ENCODE measurements around the gene NME7. TPM values are rescaled to one million over a fixed set of nuclear protein-coding genes. Genes with fewer than 3 reads are reported as not detected.
"Not testable (repeated sequence)": the region's sequence is repeated elsewhere in the genome, so short reads cannot be mapped to it uniquely, and the experiment has no call there.

The NME7 gene
- total RNA-seq, 2 experiments from 2014 or later, result 21.8 to 29.1 TPM

DNA sequence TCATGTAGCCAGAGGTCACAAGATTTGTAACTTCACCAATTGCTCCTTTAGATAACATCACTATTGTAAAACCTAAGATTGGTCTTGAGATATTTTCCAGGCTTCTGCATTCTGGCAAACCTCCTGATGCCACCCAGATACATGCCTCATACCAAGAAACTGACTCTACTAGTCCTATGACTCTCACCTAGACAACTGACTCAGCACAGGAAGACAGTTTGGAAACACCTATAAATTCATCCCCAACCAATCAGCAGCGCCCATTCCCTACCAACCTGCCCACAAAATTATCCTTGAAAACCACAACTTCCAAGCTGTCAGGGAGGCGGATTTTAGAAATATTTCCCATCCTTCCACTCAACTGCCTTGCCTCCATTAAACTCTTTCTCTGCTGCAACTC lies 2.6 kb downstream of the NME7 start:
- Mint-ChIP-seq H3K4me1 (peaks cover 25% of the 10 kb centered on the region), H3K4me3 (peak overlapping the region; percentile 4), H3K27ac (no peak overlapping the region), H3K36me3 (peaks cover 19% of the 10 kb centered on the region), H3K9me3 (ENCODE audit: low read depth) (peaks cover 4% of the 10 kb centered on the region), H3K27me3 (no peaks in the 10 kb centered on the region)
- DNase-seq, result peak; percentile 45
- no peak for ATAC-seq
- CTCF ChIA-PET, result interaction anchor here (0.6 kb wide), 1 partner anchor 761 kb away, joined by 3 read pairs; no protein-coding TSS in a partner anchor

DNA sequence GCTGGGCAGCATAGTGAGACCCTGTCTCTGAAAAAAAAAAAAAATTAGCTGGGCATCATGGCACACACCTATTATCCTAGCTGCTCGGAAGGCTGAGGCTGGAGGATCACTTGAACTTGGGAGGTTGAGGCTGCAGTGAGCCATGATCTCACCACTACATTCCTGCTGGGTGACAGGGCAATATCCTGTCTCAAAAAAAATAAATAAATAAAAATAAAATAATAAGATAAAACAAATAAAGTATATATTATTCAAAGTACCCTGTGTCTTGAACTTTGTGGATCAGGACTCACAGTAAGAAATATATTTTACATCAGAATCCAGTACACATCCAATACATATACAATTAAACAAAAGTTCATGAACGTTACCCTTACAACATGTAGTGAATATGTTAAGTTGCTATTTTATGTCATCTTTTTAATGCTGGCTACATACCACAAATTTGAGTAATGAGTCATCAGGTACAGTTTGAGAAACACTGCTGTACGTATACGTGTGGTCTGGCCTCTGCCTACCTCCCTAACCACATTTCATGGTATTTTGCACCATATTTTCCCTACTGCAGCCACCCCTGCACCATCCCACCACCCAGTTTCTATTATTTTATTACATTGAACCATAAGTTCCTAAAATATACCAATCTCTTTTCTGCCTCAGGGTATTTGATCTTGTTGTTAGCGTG lies 4.4 kb downstream of the NME7 start:
- H3K4me3 Mint-ChIP-seq, result peak overlapping the region; percentile 30
- H3K27ac Mint-ChIP-seq, result peak overlapping the region; percentile 84
- H3K36me3 Mint-ChIP-seq, result peaks cover 13% of the 10 kb centered on the region
- peaks cover 22% of the 10 kb centered on the region for H3K4me1 Mint-ChIP-seq
- no peaks in the 10 kb centered on the region for H3K27me3 Mint-ChIP-seq
- CTCF ChIA-PET, result interaction anchor here (2.3 kb wide), 1 partner anchor 15 kb away, joined by 13 read pairs; no protein-coding TSS in a partner anchor
- peak; percentile 70 for DNase-seq
- H3K9me3 Mint-ChIP-seq (ENCODE audit: low read depth), result peaks cover 4% of the 10 kb centered on the region
- ATAC-seq, result peak; percentile 28

DNA sequence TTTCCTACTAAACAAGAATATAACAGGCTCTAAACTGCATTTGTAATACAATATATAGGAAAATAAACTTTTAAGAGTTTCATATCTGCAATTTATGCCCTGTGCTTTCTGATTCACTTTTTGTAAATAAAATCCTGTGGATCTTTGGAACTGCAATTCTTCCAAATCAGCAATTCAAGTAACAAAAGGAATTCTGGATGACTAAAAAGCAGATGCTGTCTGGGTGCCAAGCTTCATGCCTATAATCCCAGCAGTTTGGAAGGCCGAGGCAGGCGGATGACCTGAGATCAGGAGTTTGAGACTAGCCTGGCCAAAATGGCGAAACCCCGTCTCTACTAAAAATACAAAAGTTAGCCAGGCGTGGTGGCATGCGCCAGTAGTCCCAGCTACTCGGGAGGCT lies 6.3 kb downstream of the NME7 start:
- CTCF ChIA-PET, result interaction anchor here (1.7 to 2.3 kb wide), 2 partner anchors 13 to 1019 kb away, joined by 5 to 13 read pairs; no protein-coding TSS in a partner anchor
- H3K4me3 Mint-ChIP-seq, result no peak overlapping the region
- H3K27me3 Mint-ChIP-seq, result no peaks in the 10 kb centered on the region
- no peak for DNase-seq
- peaks cover 22% of the 10 kb centered on the region for H3K4me1 Mint-ChIP-seq
- peak overlapping the region; percentile 11 for H3K27ac Mint-ChIP-seq
- ATAC-seq, result no peak
- H3K36me3 Mint-ChIP-seq, result peaks cover 13% of the 10 kb centered on the region
- H3K9me3 Mint-ChIP-seq (ENCODE audit: low read depth), result peaks cover 4% of the 10 kb centered on the region

DNA sequence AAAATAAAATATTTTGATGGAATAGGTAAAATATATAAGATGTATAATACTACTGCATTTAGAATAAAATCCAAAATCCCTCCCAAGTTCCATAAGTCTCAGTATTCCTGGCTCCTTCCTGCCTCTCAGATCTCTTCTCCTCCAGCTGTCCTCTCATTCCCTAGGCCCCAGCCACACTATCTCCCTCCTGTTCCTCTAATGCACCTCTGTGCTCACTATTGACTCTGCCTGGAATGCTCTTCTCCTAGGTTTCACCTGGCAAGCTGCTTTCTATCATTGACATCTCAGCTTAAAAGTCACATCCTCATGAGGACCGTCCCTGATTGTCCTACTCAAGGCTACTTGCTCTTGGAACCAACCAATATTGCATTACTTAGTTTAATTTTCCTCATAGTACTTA lies 7.2 kb downstream of the NME7 start:
- Mint-ChIP-seq H3K4me1 (peaks cover 22% of the 10 kb centered on the region), H3K27ac (no peak overlapping the region), H3K4me3 (no peak overlapping the region), H3K36me3 (peaks cover 13% of the 10 kb centered on the region), H3K9me3 (ENCODE audit: low read depth) (peaks cover 4% of the 10 kb centered on the region), H3K27me3 (no peaks in the 10 kb centered on the region)
- no peak for ATAC-seq
- no peak for DNase-seq
- CTCF ChIA-PET, result interaction anchor here (1.3 kb wide), 1 partner anchor 12 kb away, joined by 10 read pairs; no protein-coding TSS in a partner anchor

DNA sequence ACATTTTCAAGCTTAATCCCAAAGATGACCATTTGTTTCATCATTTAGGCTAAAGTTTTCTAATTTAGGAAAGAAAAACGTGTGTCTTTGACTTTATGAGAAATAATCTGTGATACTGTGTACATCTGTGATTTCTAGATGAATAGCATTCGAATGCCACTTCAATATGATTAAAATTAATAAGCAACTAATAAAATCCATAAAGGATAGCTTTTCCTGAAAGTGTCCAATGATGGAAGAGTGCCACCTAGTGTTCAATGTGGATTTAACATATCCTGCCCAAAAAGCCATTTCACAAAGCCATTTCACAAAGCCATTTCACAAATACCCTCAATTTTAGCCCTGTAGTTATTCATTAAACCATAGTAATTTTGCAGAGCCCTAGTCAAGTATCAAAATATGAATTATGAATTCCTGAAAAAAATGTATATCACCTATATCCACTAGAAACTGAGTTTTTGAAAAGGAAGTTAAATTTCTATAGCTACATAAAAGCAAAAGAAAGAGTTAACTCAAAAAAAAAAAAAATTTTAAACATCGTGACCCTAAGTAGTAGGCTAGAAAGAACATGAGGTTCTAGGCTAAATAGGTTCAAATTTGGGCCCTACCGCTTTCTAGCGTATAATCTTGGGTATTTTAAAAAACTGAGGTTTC lies 19.1 kb downstream of the NME7 start:
- no peaks in the 10 kb centered on the region for H3K27me3 Mint-ChIP-seq
- CTCF ChIA-PET, result interaction anchor here (0.7 to 4.1 kb wide), 21 partner anchors 9 to 1113 kb away, joined by 3 to 39 read pairs (median 3); no protein-coding TSS in a partner anchor
- H3K4me1 Mint-ChIP-seq, result peaks cover 17% of the 10 kb centered on the region
- no peak overlapping the region for H3K4me3 Mint-ChIP-seq
- no peak overlapping the region for H3K27ac Mint-ChIP-seq
- no peak for ATAC-seq
- peaks cover 18% of the 10 kb centered on the region for H3K36me3 Mint-ChIP-seq
- no peak for DNase-seq
- H3K9me3 Mint-ChIP-seq (ENCODE audit: low read depth), result no peaks in the 10 kb centered on the region

GRCh38 chr1:169347688-169348382 lies 19.8 kb downstream of the NME7 start:
- Mint-ChIP-seq H3K27ac (no peak overlapping the region), H3K36me3 (peaks cover 13% of the 10 kb centered on the region), H3K4me3 (no peak overlapping the region), H3K9me3 (ENCODE audit: low read depth) (no peaks in the 10 kb centered on the region), H3K4me1 (peaks cover 17% of the 10 kb centered on the region), H3K27me3 (no peaks in the 10 kb centered on the region)
- no peak for DNase-seq
- CTCF ChIA-PET, result interaction anchor here (0.7 to 4.1 kb wide), 19 partner anchors 8 to 1113 kb away, joined by 3 to 39 read pairs (median 4); no protein-coding TSS in a partner anchor
- no peak for ATAC-seq

- Mint-ChIP-seq H3K36me3 (peaks cover 6% of the 10 kb centered on the region), H3K4me1 (peaks cover 4% of the 10 kb centered on the region), H3K27me3 (no peaks in the 10 kb centered on the region), H3K4me3 (no peak overlapping the region), H3K9me3 (ENCODE audit: low read depth) (no peaks in the 10 kb centered on the region), H3K27ac (no peak overlapping the region)
- DNase-seq, result no peak
- ATAC-seq, result no peak
- CTCF ChIA-PET, result interaction anchor here (3.6 to 4.1 kb wide), 2 partner anchors 16 to 742 kb away, joined by 13 to 39 read pairs; no protein-coding TSS in a partner anchor
Observed at GRCh38 chr1:169346036-169346589, 21.5 kb downstream of the NME7 start.

DNA sequence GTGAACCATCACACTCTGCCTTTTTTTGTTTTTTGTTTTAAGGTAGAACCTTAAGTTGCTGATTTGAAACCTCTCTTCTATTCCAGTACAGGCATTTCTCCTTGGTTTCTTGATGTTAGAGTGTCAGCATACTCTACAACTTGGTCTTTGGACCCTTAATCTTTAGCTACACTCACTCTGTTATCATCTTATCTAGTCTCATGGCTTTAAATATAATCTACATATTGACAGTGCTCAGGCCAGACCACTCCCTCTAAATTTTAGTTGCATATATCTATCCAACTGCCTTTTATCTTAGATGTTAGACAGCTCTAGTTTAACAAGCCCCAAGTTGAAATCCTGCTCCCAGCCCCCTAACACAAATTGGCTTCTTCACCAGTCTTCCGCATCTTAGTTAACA lies 22.1 kb downstream of the NME7 start:
- ATAC-seq (no peak), DNase-seq (no peak)
- H3K4me1 Mint-ChIP-seq, result peaks cover 1% of the 10 kb centered on the region
- no peak overlapping the region for H3K27ac Mint-ChIP-seq
- CTCF ChIA-PET, result no interaction called here
- no peaks in the 10 kb centered on the region for H3K27me3 Mint-ChIP-seq
- no peak overlapping the region for H3K4me3 Mint-ChIP-seq
- peaks cover 4% of the 10 kb centered on the region for H3K9me3 Mint-ChIP-seq (ENCODE audit: low read depth)
- H3K36me3 Mint-ChIP-seq, result peaks cover 12% of the 10 kb centered on the region

GRCh38 chr1:169342096-169342495 lies 25.5 kb downstream of the NME7 start:
- CTCF ChIA-PET, result interaction anchor here (1.1 to 1.3 kb wide), 2 partner anchors 9 to 739 kb away, joined by 3 to 4 read pairs; no protein-coding TSS in a partner anchor
- not testable (repeated sequence) for H3K9me3 Mint-ChIP-seq (ENCODE audit: low read depth); H3K4me3 Mint-ChIP-seq; H3K27ac Mint-ChIP-seq; ATAC-seq; DNase-seq; H3K4me1 Mint-ChIP-seq; H3K27me3 Mint-ChIP-seq
- peaks cover 30% of the 10 kb centered on the region for H3K36me3 Mint-ChIP-seq

- Mint-ChIP-seq H3K27me3 (no peaks in the 10 kb centered on the region), H3K9me3 (ENCODE audit: low read depth) (peaks cover 10% of the 10 kb centered on the region), H3K4me3 (no peak overlapping the region), H3K36me3 (peaks cover 30% of the 10 kb centered on the region), H3K4me1 (peaks cover 7% of the 10 kb centered on the region), H3K27ac (no peak overlapping the region)
- no peak for ATAC-seq
- CTCF ChIA-PET, result interaction anchor here (1.1 to 1.3 kb wide), 2 partner anchors 10 to 738 kb away, joined by 3 to 4 read pairs; no protein-coding TSS in a partner anchor
- DNase-seq, result no peak
Observed at GRCh38 chr1:169340882-169341281, 26.7 kb downstream of the NME7 start.

- no peak for DNase-seq
- Mint-ChIP-seq H3K36me3 (peaks cover 36% of the 10 kb centered on the region), H3K9me3 (ENCODE audit: low read depth) (peaks cover 14% of the 10 kb centered on the region), H3K27me3 (no peaks in the 10 kb centered on the region), H3K4me3 (no peak overlapping the region), H3K4me1 (peaks cover 10% of the 10 kb centered on the region), H3K27ac (no peak overlapping the region)
- CTCF ChIA-PET, result interaction anchor here (1.9 kb wide), 1 partner anchor 8 kb away, joined by 7 read pairs; no protein-coding TSS in a partner anchor
- ATAC-seq, result no peak
Observed at GRCh38 chr1:169339773-169340172, 27.8 kb downstream of the NME7 start.

DNA sequence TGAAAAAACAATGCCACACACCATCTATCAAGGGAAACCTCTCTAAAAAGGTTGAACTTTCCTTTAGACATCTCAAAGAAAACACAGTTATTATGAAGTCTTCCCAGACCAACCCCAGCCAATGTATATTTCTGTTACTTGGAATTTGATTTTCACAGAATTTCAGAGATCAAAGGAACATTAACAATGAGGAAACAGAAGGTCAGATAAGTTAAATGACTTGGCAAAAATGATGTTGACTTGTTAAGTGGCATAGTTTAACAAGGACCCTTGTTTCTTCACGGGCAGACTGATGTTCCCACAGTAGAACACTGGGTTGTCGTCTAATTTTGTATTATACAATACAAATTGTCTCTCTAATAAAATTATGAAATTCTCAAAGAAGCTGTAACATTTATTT lies 29.0 kb downstream of the NME7 start:
- H3K4me3 Mint-ChIP-seq, result no peak overlapping the region
- H3K4me1 Mint-ChIP-seq, result peaks cover 12% of the 10 kb centered on the region
- no peaks in the 10 kb centered on the region for H3K27me3 Mint-ChIP-seq
- no peak overlapping the region for H3K27ac Mint-ChIP-seq
- H3K36me3 Mint-ChIP-seq, result peaks cover 46% of the 10 kb centered on the region
- no peak for ATAC-seq
- CTCF ChIA-PET, result interaction anchor here (1.9 kb wide), 1 partner anchor 10 kb away, joined by 7 read pairs; no protein-coding TSS in a partner anchor
- DNase-seq, result no peak
- peaks cover 14% of the 10 kb centered on the region for H3K9me3 Mint-ChIP-seq (ENCODE audit: low read depth)

Data from activated CD8-positive, alpha-beta memory T cell treated with anti-CD3 and anti-CD28 coated beads, Interleukin-2, amount 10 ng/mL, durations not matched to agents 7 days and 5 days (primary cell).